HUES48 (cell line): ENCODE measurements around the gene TUBA1A.
"Not testable (repeated sequence)": the region's sequence is repeated elsewhere in the genome, so short reads cannot be mapped to it uniquely, and the experiment has no call there.

ENCODE experiments used
- H3K27ac ChIP-seq: one replicate; pipeline ENCODE4 v1.7.0; 2013; ENCODE audit warnings: low read depth, low read length, inconsistent platforms
- H3K27me3 ChIP-seq: 2 replicates; pipeline ENCODE4 v1.6.1; 2013; ENCODE audit warnings: mild to moderate bottlenecking, low read length; ENCODE audit not compliant: control insufficient read depth, insufficient read depth
- H3K36me3 ChIP-seq: 2 replicates; pipeline ENCODE4 v1.6.1; 2013; ENCODE audit warnings: low read length; ENCODE audit not compliant: control insufficient read depth, insufficient read depth
- H3K4me1 ChIP-seq: 2 replicates; pipeline ENCODE4 v1.6.1; 2013; ENCODE audit warnings: mild to moderate bottlenecking, low read length; ENCODE audit not compliant: control insufficient read depth, insufficient read depth
- H3K4me3 ChIP-seq: 2 replicates; pipeline ENCODE4 v1.5.1; 2013; ENCODE audit warnings: mild to moderate bottlenecking, low read depth, low read length
- H3K9ac ChIP-seq: 2 replicates; pipeline ENCODE4 v1.6.1; 2013; ENCODE audit warnings: mild to moderate bottlenecking, low read depth, low read length, moderate library complexity
- H3K9me3 ChIP-seq: 2 replicates; pipeline ENCODE4 v1.6.1; 2013; ENCODE audit warnings: low read length; ENCODE audit not compliant: control insufficient read depth, insufficient read depth

Gene TUBA1A

GRCh38 chr12:49223590-49224369 is 34.9 kb upstream of the TUBA1A start:
- no peaks in the 10 kb centered on the region for H3K4me1 ChIP-seq
- no peak overlapping the region for H3K27ac ChIP-seq
- H3K36me3 ChIP-seq: no peaks in the 10 kb centered on the region
- H3K27me3 ChIP-seq: no peaks in the 10 kb centered on the region
- no peak overlapping the region for H3K9ac ChIP-seq
- no peaks in the 10 kb centered on the region for H3K9me3 ChIP-seq
- H3K4me3 ChIP-seq: no peak overlapping the region

GRCh38 chr12:49223122-49223521 is 34.2 kb upstream of the TUBA1A start:
- H3K9me3 ChIP-seq: no peaks in the 10 kb centered on the region
- no peaks in the 10 kb centered on the region for H3K36me3 ChIP-seq
- no peak overlapping the region for H3K4me3 ChIP-seq
- H3K9ac ChIP-seq: no peak overlapping the region
- no peak overlapping the region for H3K27ac ChIP-seq
- no peaks in the 10 kb centered on the region for H3K4me1 ChIP-seq
- H3K27me3 ChIP-seq: no peaks in the 10 kb centered on the region

- Histone ChIP-seq H3K9me3 (no peaks in the 10 kb centered on the region), H3K27me3 (no peaks in the 10 kb centered on the region), H3K4me1 (no peaks in the 10 kb centered on the region), H3K27ac (no peak overlapping the region), H3K4me3 (no peak overlapping the region), H3K36me3 (no peaks in the 10 kb centered on the region), H3K9ac (no peak overlapping the region)
Measured at GRCh38 chr12:49220972-49221371, 32.1 kb upstream of the TUBA1A start.

GRCh38 chr12:49219417-49220026 is 30.6 kb upstream of the TUBA1A start:
- Histone ChIP-seq H3K27me3 (no peaks in the 10 kb centered on the region), H3K4me1 (peaks cover 8% of the 10 kb centered on the region; the same call in 1 of the 2 replicates), H3K27ac (no peak overlapping the region), H3K4me3 (no peak overlapping the region), H3K9me3 (no peaks in the 10 kb centered on the region), H3K9ac (no peak overlapping the region), H3K36me3 (no peaks in the 10 kb centered on the region)

GRCh38 chr12:49212572-49212971 is 23.7 kb upstream of the TUBA1A start:
- Histone ChIP-seq H3K4me3 (no peak overlapping the region), H3K9ac (no peak overlapping the region), H3K9me3 (no peaks in the 10 kb centered on the region), H3K27ac (no peak overlapping the region), H3K27me3 (no peaks in the 10 kb centered on the region), H3K36me3 (no peaks in the 10 kb centered on the region), H3K4me1 (peaks cover 9% of the 10 kb centered on the region; the same call in 1 of the 2 replicates)

- H3K27me3 ChIP-seq, H3K9me3 ChIP-seq, H3K9ac ChIP-seq, H3K4me1 ChIP-seq, H3K36me3 ChIP-seq, H3K27ac ChIP-seq, H3K4me3 ChIP-seq: not testable (repeated sequence)
Measured at GRCh38 chr12:49210703-49211102, 21.8 kb upstream of the TUBA1A start.

GRCh38 chr12:49208676-49209075 is 19.8 kb upstream of the TUBA1A start:
- no peaks in the 10 kb centered on the region for H3K9me3 ChIP-seq
- no peak overlapping the region for H3K9ac ChIP-seq
- no peaks in the 10 kb centered on the region for H3K4me1 ChIP-seq
- H3K4me3 ChIP-seq: no peak overlapping the region
- H3K27ac ChIP-seq: no peak overlapping the region
- no peaks in the 10 kb centered on the region for H3K27me3 ChIP-seq
- H3K36me3 ChIP-seq: no peaks in the 10 kb centered on the region

GRCh38 chr12:49208146-49208545 is 19.3 kb upstream of the TUBA1A start:
- Histone ChIP-seq H3K4me3 (no peak overlapping the region), H3K4me1 (no peaks in the 10 kb centered on the region), H3K9ac (no peak overlapping the region), H3K36me3 (no peaks in the 10 kb centered on the region), H3K9me3 (no peaks in the 10 kb centered on the region), H3K27me3 (no peaks in the 10 kb centered on the region), H3K27ac (no peak overlapping the region)

- Histone ChIP-seq H3K36me3 (no peaks in the 10 kb centered on the region), H3K9me3 (no peaks in the 10 kb centered on the region), H3K27ac (no peak overlapping the region), H3K27me3 (no peaks in the 10 kb centered on the region), H3K4me1 (peaks cover 7% of the 10 kb centered on the region), H3K9ac (no peak overlapping the region), H3K4me3 (no peak overlapping the region)
Measured at GRCh38 chr12:49206389-49206788, 17.5 kb upstream of the TUBA1A start.

GRCh38 chr12:49201595-49202295 is 12.9 kb upstream of the TUBA1A start:
- Histone ChIP-seq H3K36me3 (no peaks in the 10 kb centered on the region), H3K4me3 (peak overlapping the region; percentile 40; the same call in 1 of the 2 replicates), H3K9ac (peak overlapping the region; percentile 48; the same call in 1 of the 2 replicates), H3K27me3 (no peaks in the 10 kb centered on the region), H3K27ac (peak overlapping the region; percentile 87), H3K4me1 (peaks cover 28% of the 10 kb centered on the region), H3K9me3 (no peaks in the 10 kb centered on the region)
